DND-41 (cell line): ENCODE data around the gene KCNK16.

ENCODE experiments used
- EZH2 ChIP-seq: IDR thresholded peaks from 3 replicates; pipeline ENCODE4 v1.6.1; 2012; ENCODE audit warnings: borderline replicate concordance, low read depth, mild to moderate bottlenecking, moderate library complexity, low read length, inconsistent platforms; ENCODE audit not compliant: severe bottlenecking
- TF ChIP-seq, protein P1 (sequence below): IDR thresholded peaks from 2 replicates; pipeline ENCODE4 v1.5.1; 2012; ENCODE audit warnings: borderline replicate concordance, low read length, moderate library complexity, mild to moderate bottlenecking; ENCODE audit not compliant: poor library complexity, severe bottlenecking; ENCODE audit errors: extremely low read depth

DNA sequence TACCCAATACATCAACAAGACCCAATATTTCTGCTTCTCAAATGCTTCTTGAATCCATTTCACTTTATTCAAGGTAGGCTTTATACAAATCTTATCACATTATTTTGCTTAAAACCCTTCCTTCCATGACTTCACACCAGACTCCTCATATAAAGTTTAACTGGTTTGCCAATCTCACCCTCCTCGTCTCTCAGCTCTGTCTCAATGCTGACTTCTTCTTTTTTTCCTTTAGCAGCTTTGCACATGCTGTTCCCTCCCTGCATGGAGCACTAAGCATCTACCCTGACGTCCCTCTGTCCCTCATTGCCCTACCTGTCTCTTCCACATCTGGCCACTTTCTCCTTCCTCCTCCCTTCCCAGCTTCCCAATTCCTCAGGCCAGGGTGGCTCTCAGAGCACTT, 39.7 kb downstream of the KCNK16 start:
- TF ChIP-seq, protein P1, sequence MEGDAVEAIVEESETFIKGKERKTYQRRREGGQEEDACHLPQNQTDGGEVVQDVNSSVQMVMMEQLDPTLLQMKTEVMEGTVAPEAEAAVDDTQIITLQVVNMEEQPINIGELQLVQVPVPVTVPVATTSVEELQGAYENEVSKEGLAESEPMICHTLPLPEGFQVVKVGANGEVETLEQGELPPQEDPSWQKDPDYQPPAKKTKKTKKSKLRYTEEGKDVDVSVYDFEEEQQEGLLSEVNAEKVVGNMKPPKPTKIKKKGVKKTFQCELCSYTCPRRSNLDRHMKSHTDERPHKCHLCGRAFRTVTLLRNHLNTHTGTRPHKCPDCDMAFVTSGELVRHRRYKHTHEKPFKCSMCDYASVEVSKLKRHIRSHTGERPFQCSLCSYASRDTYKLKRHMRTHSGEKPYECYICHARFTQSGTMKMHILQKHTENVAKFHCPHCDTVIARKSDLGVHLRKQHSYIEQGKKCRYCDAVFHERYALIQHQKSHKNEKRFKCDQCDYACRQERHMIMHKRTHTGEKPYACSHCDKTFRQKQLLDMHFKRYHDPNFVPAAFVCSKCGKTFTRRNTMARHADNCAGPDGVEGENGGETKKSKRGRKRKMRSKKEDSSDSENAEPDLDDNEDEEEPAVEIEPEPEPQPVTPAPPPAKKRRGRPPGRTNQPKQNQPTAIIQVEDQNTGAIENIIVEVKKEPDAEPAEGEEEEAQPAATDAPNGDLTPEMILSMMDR, result no peak
- no peak for TF ChIP-seq EZH2
